G401 (cell line): ENCODE data around the gene DNAJB13. TPM values are rescaled to one million over a fixed set of nuclear protein-coding genes. Genes with fewer than 3 reads are reported as not detected.
A peak's percentile ranks its signal among the peaks of the same experiment; 100 is the strongest.

ENCODE experiments used
- DNase-seq: peaks from one replicate; pipeline ENCODE4 v3.0.0-alpha.2; 2015; ENCODE audit warnings: low spot score
- in situ Hi-C: cut with HindIII; loops from 2 replicates; pipeline ENCODE4 v1.10.0; 2016; ENCODE audit warnings: low sequenced_read_pairs, mixed read lengths
- total RNA-seq: library from RNA; depleted of rRNA; stranded (reverse); fragments of >200 nt; shearing (Covaris generic); gene quantifications from 2 replicates; pipeline ENCODE4 v1.2.3, GENCODE V29; 2014; rRNA removed

DNAJB13 gene
- total RNA-seq, 1 experiment from 2014 or later, result 4.6 TPM

DNA sequence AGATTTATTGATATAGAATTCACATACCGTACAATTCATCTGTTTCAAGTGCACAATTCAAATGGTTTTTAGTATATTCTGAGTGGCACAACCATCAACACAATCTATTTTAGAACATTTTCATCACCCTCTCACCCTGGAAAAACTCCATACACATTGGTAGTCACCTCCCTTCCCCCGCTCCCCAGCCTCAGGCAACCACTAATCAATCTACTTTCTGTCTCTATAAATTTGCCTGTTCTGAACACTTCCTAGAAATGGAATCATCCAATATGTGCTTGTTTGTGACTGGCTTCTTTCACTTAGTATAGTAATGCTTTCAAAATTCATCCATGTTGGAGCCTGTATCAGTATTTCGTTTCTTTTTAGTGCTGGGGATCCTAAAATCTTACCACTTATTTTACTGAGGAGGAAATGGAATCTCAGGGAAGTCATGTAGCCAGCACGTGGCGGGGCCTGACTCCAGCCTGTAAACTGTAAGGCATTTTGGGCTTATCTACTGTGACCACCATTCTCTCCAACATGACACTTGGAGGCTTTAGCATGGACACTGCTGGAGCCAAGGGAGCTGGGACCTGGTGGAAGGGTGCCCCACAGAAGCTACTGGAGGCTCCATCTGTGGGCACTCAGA is 59.0 kb downstream of the DNAJB13 start:
- DNase-seq, result no peak

DNA sequence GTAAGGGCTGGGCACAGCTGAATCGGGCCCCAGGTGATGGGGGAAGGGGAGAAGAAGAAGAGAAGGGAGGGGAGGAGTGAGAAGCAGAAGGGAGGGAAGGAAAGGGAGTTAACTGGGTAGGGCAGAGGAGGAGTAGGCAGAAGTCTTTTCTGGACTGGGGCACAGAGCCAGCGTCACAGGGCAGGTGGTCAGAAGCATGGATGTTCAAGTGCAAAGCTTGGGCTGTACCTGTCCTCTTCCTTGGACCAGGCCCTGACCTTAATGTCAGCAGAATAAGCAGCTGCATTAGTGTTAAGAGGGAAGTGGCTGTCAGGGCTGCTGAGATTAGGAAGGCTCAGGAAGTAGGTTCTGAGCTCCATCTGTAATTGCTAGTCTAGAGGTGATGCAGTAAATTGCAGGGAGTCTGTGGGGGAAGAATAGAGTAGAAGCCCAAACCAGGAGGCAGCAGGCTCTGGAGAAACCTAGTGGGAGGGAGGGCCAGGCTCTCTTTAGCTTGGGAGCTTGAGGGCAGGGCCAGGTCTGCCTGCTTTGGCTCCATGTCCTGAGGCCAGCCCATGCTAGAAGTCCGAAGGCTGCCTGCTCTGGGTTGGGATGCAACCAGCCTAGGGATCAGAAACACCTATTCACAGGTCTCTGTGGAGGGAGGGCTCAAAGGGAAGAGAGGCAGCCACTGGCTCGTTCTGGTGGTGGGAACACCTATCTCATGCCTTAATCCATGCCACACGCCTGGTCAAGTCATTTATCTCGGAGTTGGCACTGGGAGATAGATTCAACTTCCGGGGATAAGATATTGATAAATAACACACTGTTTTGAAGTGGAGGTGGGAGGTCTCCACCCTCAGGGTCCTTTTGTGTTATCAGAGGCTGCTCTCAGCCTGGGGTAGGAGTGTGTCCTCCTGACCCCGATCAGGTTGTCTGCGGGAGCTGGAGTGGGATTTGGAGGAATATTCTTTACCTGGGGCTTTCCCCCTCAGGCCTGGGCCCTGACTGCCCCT is 59.8 kb downstream of the DNAJB13 start:
- in situ Hi-C loops, result no loop called here
- DNase-seq, result no peak

More for the DNA sequence above, 59.0 kb downstream of the DNAJB13 start:
- in situ Hi-C loops, result no loop called here

DNA sequence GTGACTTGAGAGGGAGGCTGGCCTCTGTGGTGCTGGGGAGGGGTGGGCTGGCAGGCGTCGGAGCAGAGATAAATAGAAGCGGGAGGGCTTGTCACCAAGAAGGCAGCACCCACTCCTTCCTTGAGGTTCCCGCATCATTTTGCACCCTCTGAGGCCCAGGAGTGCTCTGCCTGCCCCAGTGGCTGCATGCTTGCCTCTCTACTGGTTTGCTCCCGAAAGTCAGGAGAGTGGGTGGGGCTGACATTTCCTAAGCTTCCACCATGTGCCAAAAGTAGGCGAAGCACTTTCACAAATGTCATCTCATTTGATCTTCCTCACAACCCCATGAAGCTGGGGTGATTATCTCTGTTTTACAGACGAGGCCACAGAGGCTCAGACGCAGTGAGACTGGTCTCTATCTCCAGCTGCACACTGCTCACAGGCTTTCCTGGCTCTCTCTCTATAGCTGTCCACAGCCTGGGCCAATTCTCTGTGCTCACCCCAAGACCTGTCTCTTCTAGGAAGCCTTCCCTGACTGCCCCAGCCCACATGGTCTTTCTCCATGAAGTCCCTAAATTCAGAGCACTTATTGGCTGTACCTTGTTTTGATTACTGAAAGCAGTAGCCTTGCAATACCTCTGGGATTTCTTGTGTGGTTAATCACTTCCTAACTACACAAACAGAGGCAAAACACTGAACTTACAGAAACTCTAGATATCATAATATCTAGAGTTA is 60.7 kb downstream of the DNAJB13 start:
- in situ Hi-C loops, result no loop called here
- no peak for DNase-seq

DNA sequence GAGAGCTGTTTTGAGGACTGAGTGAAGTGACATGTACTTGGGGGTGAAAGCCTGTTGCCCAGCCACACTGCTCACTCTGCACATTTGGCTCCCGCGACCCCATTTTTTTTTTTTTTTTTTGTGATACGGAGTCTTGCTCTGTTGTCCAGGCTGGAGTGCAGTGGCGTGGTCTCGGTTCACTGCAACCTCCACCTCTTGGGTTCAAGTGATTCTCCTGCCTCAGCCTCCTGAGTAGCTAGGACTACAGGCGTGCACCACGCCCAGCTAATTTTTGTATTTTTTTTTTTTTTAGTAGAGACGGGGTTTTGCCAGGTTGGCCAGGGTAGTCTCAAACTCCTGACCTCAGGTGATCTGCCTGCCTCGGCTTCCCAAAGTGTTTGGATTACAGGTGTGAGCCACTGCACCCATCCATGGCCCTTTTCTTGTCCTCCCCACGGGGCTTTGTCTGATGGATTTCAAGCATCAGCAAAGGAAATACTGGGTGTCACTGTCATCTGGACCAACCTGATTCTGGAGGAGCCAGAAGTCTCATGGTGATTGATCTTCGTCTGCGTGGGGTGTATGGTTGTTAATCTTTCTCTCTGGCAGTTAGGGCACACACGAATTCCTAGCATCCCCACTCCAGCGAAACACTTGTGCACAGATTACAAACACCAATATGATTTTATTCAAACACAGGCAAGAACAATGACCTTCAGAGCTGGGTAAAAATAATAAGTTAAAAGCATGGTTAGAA is 61.4 kb downstream of the DNAJB13 start:
- in situ Hi-C loops, result no loop called here
- DNase-seq, result no peak

DNA sequence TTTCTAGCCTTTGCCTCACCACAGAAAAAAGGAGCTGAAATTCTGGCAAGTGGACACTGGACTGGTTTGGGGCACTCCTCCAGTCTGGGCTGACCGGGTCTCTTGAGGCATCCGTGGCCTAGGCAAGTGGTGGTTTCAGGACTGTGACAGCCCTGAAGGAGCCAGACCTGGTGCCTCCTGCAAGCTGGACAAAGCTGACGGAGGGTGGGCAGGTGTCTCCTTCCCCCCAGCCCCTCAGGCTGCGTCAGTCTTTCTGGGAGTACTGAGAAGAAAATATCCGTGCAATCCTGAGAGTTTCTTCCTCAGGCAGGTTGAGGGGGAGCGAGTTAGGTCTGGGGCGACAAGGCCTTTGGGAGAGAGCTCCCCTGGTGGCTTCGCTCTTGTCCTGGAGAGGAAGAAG is 62.3 kb downstream of the DNAJB13 start:
- in situ Hi-C loops, result no loop called here
- DNase-seq, result no peak

DNA sequence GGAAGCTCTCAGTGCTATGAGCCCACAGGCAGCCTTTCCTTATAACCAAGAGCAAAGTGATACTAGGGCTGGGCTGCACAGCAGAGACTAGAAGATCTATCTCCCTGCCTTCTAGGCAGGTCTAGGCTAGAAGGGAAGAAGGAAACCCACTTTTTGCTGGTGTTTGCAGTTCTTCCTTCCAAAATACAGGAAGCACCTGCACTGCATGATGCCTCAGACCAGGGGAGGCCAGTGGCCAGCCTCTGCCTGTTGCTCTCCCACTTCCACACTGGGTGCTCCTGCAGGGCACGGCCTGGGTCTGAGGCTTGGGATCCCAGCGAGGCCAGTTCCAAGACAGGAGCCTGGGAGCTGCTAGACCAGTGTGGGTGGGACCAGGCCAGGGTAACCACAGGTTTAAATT is 64.1 kb downstream of the DNAJB13 start:
- in situ Hi-C loops, result no loop called here
- DNase-seq, result no peak

DNA sequence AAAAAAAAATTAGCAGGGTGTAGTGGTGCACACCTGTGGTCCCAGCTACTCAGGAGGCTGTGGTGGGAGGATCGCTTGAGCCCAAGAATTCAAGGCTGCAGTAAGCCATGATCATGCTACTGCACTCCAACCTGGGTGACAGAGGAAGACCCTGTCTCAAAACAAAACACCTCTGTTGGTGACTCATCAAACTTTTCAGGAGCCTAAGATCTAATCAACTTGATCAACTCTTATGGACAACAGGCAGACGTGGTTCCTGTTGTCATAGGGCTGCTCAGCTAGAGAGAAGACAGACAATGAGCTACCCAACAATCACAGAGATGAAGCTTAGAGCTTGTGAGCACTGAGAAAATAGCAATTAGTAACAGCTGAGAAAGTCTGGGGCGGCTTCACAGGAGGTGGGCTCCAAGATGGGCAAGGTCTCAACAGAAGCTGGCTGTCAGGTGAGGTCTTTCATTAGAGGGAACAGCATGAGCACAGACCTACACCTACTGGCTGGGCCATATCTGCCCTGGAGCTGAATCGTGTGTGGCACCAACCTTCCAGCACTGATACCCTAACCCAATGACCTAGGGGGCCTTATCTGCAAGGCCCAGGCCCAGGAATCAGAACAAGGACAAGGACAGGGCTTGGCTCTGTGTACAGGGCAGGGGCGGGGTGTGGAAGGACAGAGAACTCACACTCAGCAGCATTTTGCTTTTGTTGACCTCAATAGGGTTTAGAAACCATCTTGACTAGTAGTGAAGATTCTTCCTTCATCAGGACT is 65.3 kb downstream of the DNAJB13 start:
- in situ Hi-C loops, result no loop called here

DNA sequence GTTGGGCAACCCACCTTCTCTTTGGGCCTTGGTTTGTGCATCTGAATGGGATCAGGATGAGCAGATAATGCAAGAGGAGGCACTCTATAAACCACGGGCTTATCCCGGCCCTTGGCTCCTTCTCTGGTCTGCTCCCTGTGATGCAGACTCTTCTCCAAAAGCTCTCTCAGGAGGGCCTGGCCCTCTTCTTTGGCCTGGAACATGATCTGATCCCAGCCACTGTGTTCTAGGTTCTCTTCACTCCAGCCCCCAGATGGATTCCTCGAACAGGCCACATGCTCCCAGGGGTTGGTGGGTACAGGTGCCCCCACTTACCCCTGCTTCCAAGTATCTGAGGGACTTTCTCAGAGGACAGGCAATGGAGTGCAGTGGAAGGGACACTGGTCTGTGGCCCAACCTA is 66.8 kb downstream of the DNAJB13 start:
- no peak for DNase-seq
- in situ Hi-C loops, result no loop called here

More for the DNA sequence above, 65.3 kb downstream of the DNAJB13 start:
- no peak for DNase-seq

DNA sequence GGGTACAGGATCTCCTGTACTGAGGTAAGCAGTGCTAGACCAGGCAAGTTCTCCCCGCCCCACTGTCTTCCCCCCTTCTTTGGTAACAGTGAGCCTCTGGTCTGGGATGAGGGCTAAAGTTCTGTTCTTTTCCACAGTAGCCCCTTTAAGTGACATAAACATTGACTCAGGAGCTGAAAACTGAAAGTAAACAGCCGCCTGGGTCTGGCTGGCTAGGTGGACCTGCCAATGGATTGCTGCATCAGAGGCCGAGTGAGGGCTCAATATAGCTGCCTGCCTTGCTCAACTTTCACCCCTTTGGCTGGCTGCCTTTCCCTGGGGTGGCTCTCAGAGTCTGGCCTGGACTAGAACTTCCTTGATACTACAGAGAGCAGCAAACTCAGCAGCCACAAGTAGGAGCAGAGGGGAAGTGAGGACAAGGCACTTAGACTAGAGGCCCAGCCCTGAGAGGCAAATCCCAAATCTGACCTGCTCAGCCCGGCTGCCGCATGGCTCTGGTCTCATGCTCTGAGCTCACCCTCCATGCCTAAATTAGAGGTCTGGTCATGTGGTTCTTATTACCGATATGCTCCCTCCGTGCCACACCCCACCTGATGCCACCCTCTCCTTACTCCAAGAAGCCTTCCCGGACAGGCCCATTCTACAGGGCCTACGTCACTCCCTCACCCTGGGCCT is 67.6 kb downstream of the DNAJB13 start:
- in situ Hi-C loops, result no loop called here
- peak; percentile 17 for DNase-seq

DNA sequence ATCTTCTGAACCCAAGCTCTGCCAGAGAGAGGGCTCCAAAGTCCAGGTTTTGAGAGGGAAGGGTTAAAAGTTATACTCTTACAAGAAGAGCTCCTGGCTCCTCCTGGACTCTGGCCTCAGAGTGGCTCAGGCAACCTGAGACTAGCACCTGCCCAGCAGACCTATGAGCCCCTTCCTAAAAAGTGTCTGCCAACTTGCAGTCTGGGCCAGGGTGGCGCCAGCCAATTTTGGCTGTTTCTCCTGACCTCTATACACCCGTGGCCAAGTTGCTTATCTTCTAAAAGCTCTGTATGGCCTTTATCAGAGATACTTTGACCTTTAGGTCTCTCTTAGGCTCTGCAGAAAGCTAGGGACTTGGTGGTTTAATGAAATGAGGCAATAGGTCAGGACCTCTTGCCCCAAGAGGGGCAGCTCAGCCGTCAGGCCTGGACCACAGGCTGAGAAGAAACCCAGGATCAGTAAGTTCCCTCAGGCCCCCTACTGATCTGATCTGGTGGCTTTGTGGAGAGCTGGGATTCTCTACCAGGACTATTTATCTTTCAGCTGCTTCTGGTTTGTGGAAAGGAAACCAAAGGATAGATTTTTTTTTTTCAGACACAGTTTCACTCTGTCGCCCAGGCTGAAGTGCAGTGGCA is 68.4 kb downstream of the DNAJB13 start:
- in situ Hi-C loops, result no loop called here

DNA sequence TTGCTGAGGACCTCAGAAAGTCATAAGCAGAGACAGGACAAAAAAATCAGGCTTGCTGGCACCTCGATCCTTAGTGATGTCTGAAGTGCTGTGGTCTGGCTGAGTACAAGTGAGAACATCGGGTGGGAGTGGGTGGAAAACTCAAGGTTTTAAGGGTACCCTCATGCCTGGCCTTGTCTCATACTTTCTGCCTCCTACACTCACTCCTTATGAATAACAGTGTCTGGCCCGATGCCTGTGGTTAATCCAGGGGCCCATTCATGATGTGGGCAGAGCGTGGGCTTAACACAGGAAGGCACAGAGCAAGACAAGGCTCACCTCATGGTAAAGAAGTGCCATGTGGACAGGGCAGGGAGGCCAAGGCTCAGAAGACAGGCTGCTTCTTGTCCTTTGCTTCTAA is 69.0 kb downstream of the DNAJB13 start:
- no peak for DNase-seq
- in situ Hi-C loops, result no loop called here

More for the DNA sequence above, 68.4 kb downstream of the DNAJB13 start:
- DNase-seq, result no peak

Other genes starting within 250 kb of the DNAJB13 start
- 76.6 and 101 TPM in 2 replicates for gene RAB6A, start 190.0 kb upstream of the DNAJB13 start, total RNA-seq
- gene MRPL48, start 163.2 kb upstream of the DNAJB13 start, total RNA-seq, result 53.5 and 86.0 TPM in 2 replicates
- 112 and 125 TPM in 2 replicates for gene COA4, start 74.2 kb upstream of the DNAJB13 start, total RNA-seq
- gene PAAF1, start 74.0 kb upstream of the DNAJB13 start, total RNA-seq, result 13.5 and 16.6 TPM in 2 replicates
- gene UCP2, start 31.8 kb downstream of the DNAJB13 start, total RNA-seq, result 61.2 and 80.1 TPM in 2 replicates
- 0.17 TPM in 1 of 2 replicates, not detected in the other for gene UCP3, start 58.1 kb downstream of the DNAJB13 start, total RNA-seq
- gene C2CD3, start 220.0 kb downstream of the DNAJB13 start, total RNA-seq, result 39.8 and 61.9 TPM in 2 replicates
- 123 and 157 TPM in 2 replicates for gene PPME1, start 220.3 kb downstream of the DNAJB13 start, total RNA-seq